ENCODE measurements around the gene AGBL4.

AGBL4 gene

GRCh38 chr1:48979940-48980339 lies 1043.8 kb downstream of the AGBL4 start:
- POLR2A ChIA-PET, result no interaction called here
- Histone ChIP-seq H3K4me3 (ENCODE audit: low read depth, low read length) (no peak overlapping the region), H3K4me1 (ENCODE audit: control insufficient read depth, insufficient read depth, low read length) (no peaks in the 10 kb centered on the region), H3K36me3 (ENCODE audit: control insufficient read depth in 2 of 2, insufficient read depth in 1 of 2, low read length in 2 of 2) (no peaks in the 10 kb centered on the region), H3K27ac (ENCODE audit: extremely low read depth, low read depth, low read length) (no peak overlapping the region), H3K9me3 (ENCODE audit: control insufficient read depth, insufficient read depth, low read depth, low read length) (no peaks in the 10 kb centered on the region)
- TF ChIP-seq MYNN (tag by site-specific recombination; IDR thresholded peaks at IDR 0.05; ENCODE audit: borderline replicate concordance) (no peak), ZNF211 (tag by site-specific recombination; IDR thresholded peaks at IDR 0.05; ENCODE audit: low read depth) (no peak), WT1 (tag by site-specific recombination; IDR thresholded peaks at IDR 0.05) (no peak), TSHZ1 (tag by site-specific recombination; IDR thresholded peaks at IDR 0.05; ENCODE audit: borderline replicate concordance) (no peak), GLI4 (tag by site-specific recombination; IDR thresholded peaks at IDR 0.05) (no peak), ZNF174 (tag by site-specific recombination; IDR thresholded peaks at IDR 0.05) (no peak), ATF2 (tag by site-specific recombination; IDR thresholded peaks at IDR 0.05; ENCODE audit: low read depth) (no peak), ZNF2 (tag by site-specific recombination; IDR thresholded peaks at IDR 0.05) (no peak), ZNF221 (tag by site-specific recombination; IDR thresholded peaks at IDR 0.05; ENCODE audit: borderline replicate concordance) (no peak), ZBTB26 (tag by site-specific recombination; optimal IDR thresholded peaks at IDR 0.05) (no peak), ZNF24 (tag by site-specific recombination; IDR thresholded peaks at IDR 0.05) (no peak), ZFP41 (tag by site-specific recombination; IDR thresholded peaks at IDR 0.05; ENCODE audit: borderline replicate concordance) (no peak), PATZ1 (tag by site-specific recombination; IDR thresholded peaks at IDR 0.05) (no peak), ZFP37 (tag by site-specific recombination; IDR thresholded peaks at IDR 0.05) (no peak), PBX3 (CRISPR knock-in tag; IDR thresholded peaks at IDR 0.05) (no peak), ZNF146 (tag by site-specific recombination; IDR thresholded peaks at IDR 0.05) (no peak), ZNF518A (tag by site-specific recombination; conservative IDR thresholded peaks at IDR 0.05; ENCODE audit: low read depth) (no peak), ZNF214 (tag by site-specific recombination; IDR thresholded peaks at IDR 0.05; ENCODE audit: borderline replicate concordance) (no peak), ZNF791 (tag by site-specific recombination; IDR thresholded peaks at IDR 0.05) (no peak), ZNF449 (tag by site-specific recombination; IDR thresholded peaks at IDR 0.05) (no peak)
- CTCF ChIA-PET, result interaction anchor here (0.6 to 0.7 kb wide), 2 partner anchors 18 to 55 kb away, joined by 3 read pairs; no protein-coding TSS in a partner anchor

All from HEK293 (cell line).